ENCODE results near the gene ESRRA. TPM values are rescaled to one million over a fixed set of nuclear protein-coding genes. Genes with fewer than 3 reads are reported as not detected.

Gene ESRRA
- total and polyA plus RNA-seq, 9 of the 15 experiments (the other 6 are each of a cell fraction or from before 2014, with no cell fraction given): 0.27 to 89.7 (median 23.7) TPM

GRCh38 chr11:64284962-64285884 is 20.1 kb upstream of the ESRRA start, which contains the start of gene GPR137 (continued):
- TF ChIP-seq GATAD2B (IDR thresholded peaks at IDR 0.05; ENCODE audit: borderline replicate concordance) (0 out of 2 replicates have a peak, but pooled peaks have one; percentile 87), KDM5B (IDR thresholded peaks at IDR 0.05; ENCODE audit: insufficient replicate concordance, low read depth, low read length) (no peak), ZNF354B (CRISPR knock-in tag; IDR thresholded peaks at IDR 0.05) (no peak), SREBF2 (CRISPR knock-in tag; IDR thresholded peaks at IDR 0.05) (no peak), MXI1 (IDR thresholded peaks at IDR 0.05; ENCODE audit: low read depth, low read length) (no peak; the same call in 1 of the 2 replicates), ZNF175 (CRISPR knock-in tag; IDR thresholded peaks at IDR 0.05; ENCODE audit: low read depth) (no peak), ZNF445 (CRISPR knock-in tag; IDR thresholded peaks at IDR 0.05; ENCODE audit: low read depth) (no peak), KLF16 (IDR thresholded peaks at IDR 0.05) (no peak), IRF1 (CRISPR knock-in tag; IDR thresholded peaks at IDR 0.05; ENCODE audit: borderline replicate concordance) (no peak), EHMT2 (IDR thresholded peaks at IDR 0.05) (no peak), YBX1 (IDR thresholded peaks at IDR 0.05) (no peak), ESRRB (CRISPR knock-in tag; IDR thresholded peaks at IDR 0.05; ENCODE audit: borderline replicate concordance) (no peak), TGIF2 (CRISPR knock-in tag; IDR thresholded peaks at IDR 0.05) (no peak), ZNF780A (CRISPR knock-in tag; IDR thresholded peaks at IDR 0.05) (peak; percentile 9; the same call in 1 of the 2 replicates), DLX4 (CRISPR knock-in tag; IDR thresholded peaks at IDR 0.05) (no peak), SRSF7 (optimal IDR thresholded peaks at IDR 0.05; ENCODE audit: low read depth, low read length) (peak; percentile 69), SP1 (CRISPR knock-in tag; IDR thresholded peaks at IDR 0.05) (peak; percentile 43; the same call in 1 of the 2 replicates), HDAC3 (IDR thresholded peaks at IDR 0.05; ENCODE audit: borderline replicate concordance, partially characterized antibody) (peak; percentile 100), ZZZ3 (IDR thresholded peaks at IDR 0.05) (no peak), SIX5 (IDR thresholded peaks at IDR 0.05; ENCODE audit: borderline replicate concordance in 1 of 2, insufficient read depth in 1 of 2, low read depth in 1 of 2, low read length in 2 of 2) (peak; percentile 80 to 89; a peak in 3 of 4 replicates), ILF3 (IDR thresholded peaks at IDR 0.05; ENCODE audit: borderline replicate concordance) (0 out of 2 replicates have a peak, but pooled peaks have one; percentile 32)
- TF ChIP-seq, protein P1, sequence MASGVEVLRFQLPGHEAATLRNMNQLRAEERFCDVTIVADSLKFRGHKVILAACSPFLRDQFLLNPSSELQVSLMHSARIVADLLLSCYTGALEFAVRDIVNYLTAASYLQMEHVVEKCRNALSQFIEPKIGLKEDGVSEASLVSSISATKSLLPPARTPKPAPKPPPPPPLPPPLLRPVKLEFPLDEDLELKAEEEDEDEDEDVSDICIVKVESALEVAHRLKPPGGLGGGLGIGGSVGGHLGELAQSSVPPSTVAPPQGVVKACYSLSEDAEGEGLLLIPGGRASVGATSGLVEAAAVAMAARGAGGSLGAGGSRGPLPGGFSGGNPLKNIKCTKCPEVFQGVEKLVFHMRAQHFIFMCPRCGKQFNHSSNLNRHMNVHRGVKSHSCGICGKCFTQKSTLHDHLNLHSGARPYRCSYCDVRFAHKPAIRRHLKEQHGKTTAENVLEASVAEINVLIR (CRISPR knock-in tag; IDR thresholded peaks at IDR 0.05): no peak
- TF ChIP-seq, protein P2, sequence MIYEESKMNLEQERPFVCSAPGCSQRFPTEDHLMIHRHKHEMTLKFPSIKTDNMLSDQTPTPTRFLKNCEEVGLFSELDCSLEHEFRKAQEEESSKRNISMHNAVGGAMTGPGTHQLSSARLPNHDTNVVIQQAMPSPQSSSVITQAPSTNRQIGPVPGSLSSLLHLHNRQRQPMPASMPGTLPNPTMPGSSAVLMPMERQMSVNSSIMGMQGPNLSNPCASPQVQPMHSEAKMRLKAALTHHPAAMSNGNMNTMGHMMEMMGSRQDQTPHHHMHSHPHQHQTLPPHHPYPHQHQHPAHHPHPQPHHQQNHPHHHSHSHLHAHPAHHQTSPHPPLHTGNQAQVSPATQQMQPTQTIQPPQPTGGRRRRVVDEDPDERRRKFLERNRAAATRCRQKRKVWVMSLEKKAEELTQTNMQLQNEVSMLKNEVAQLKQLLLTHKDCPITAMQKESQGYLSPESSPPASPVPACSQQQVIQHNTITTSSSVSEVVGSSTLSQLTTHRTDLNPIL (CRISPR knock-in tag; IDR thresholded peaks at IDR 0.05): no peak
